Osteoblast (primary cell): ENCODE measurements around the gene SLC24A4. TPM values are rescaled to one million over a fixed set of nuclear protein-coding genes. Genes with fewer than 3 reads are reported as not detected.
A peak's percentile ranks its signal among the peaks of the same experiment; 100 is the strongest.

Source experiments
- DNase-seq: peaks from one replicate; pipeline ENCODE4 v3.0.0; 2011; ENCODE audit warnings: low spot score, mixed read lengths; ENCODE audit not compliant: insufficient read length; ENCODE audit errors: missing footprints
- H2AFZ ChIP-seq: 2 replicates; pipeline ENCODE4 v1.6.0; 2011; ENCODE audit warnings: mild to moderate bottlenecking, low read length
- H3K27ac ChIP-seq: 2 replicates; pipeline ENCODE4 v1.5.1; 2011; ENCODE audit warnings: mild to moderate bottlenecking, low read depth, low read length, moderate library complexity
- H3K27me3 ChIP-seq: 2 replicates; pipeline ENCODE4 v1.6.0; 2012; ENCODE audit warnings: mild to moderate bottlenecking, control low read depth, inconsistent platforms, low read length, moderate library complexity; ENCODE audit not compliant: insufficient read depth
- H3K36me3 ChIP-seq: 2 replicates; pipeline ENCODE4 v1.5.1; 2011; ENCODE audit warnings: mild to moderate bottlenecking, low read length, control low read depth, moderate library complexity; ENCODE audit not compliant: insufficient read depth
- H3K4me1 ChIP-seq: 2 replicates; pipeline ENCODE4 v1.5.1; 2011; ENCODE audit warnings: mild to moderate bottlenecking, low read length, control low read depth, moderate library complexity; ENCODE audit not compliant: insufficient read depth
- H3K4me2 ChIP-seq: 2 replicates; pipeline ENCODE4 v1.6.0; 2011; ENCODE audit warnings: mild to moderate bottlenecking, low read length; ENCODE audit not compliant: insufficient read depth
- H3K4me3 ChIP-seq: fragments of 200-600 bp; sonication (generic); 3 replicates; pipeline ENCODE4 v1.5.1; 2012; ENCODE audit warnings: mild to moderate bottlenecking, low read length, inconsistent platforms; ENCODE audit not compliant: insufficient read depth
- H3K79me2 ChIP-seq: 2 replicates; pipeline ENCODE4 v1.6.0; 2012; ENCODE audit warnings: mild to moderate bottlenecking, low read length, control low read depth, inconsistent platforms; ENCODE audit not compliant: insufficient read depth
- H3K9me3 ChIP-seq: 2 replicates; pipeline ENCODE4 v1.5.1; 2011; ENCODE audit warnings: low read depth, low read length, control low read depth
- H4K20me1 ChIP-seq: 2 replicates; pipeline ENCODE4 v1.6.0; 2012; ENCODE audit warnings: mild to moderate bottlenecking, low read length, control low read depth; ENCODE audit not compliant: insufficient read depth
- CTCF ChIP-seq: IDR thresholded peaks from 2 replicates; pipeline ENCODE4 v1.5.1; 2011; ENCODE audit warnings: mild to moderate bottlenecking, low read depth, low read length, moderate library complexity; ENCODE audit errors: extremely low read depth
- total RNA-seq: library from RNA; depleted of rRNA; stranded (reverse); fragments of >200 nt; gene quantifications from 2 replicates; pipeline ENCODE4 v1.2.3, GENCODE V29; 2012

The SLC24A4 gene
- total RNA-seq, 1 donor: under 0.01 TPM

GRCh38 chr14:92417759-92418158 lies 94.8 kb downstream of the SLC24A4 start:
- Histone ChIP-seq H4K20me1 (no peaks in the 10 kb centered on the region), H3K9me3 (no peaks in the 10 kb centered on the region), H2AFZ (no peak overlapping the region), H3K4me2 (no peak overlapping the region), H3K27me3 (peaks cover 4% of the 10 kb centered on the region), H3K4me1 (peaks cover 11% of the 10 kb centered on the region), H3K79me2 (no peaks in the 10 kb centered on the region), H3K4me3 (no peak overlapping the region), H3K36me3 (no peaks in the 10 kb centered on the region), H3K27ac (no peak overlapping the region)
- no peak for TF ChIP-seq CTCF
- no peak for DNase-seq

- H3K27me3 ChIP-seq: no peaks in the 10 kb centered on the region
- no peaks in the 10 kb centered on the region for H3K36me3 ChIP-seq
- no peak for TF ChIP-seq CTCF
- H3K79me2 ChIP-seq: no peaks in the 10 kb centered on the region
- no peak overlapping the region for H3K27ac ChIP-seq
- no peak for DNase-seq
- peaks cover 4% of the 10 kb centered on the region for H3K9me3 ChIP-seq
- H3K4me3 ChIP-seq: no peak overlapping the region
- H2AFZ ChIP-seq: no peak overlapping the region
- H3K4me1 ChIP-seq: peaks cover 24% of the 10 kb centered on the region
- H4K20me1 ChIP-seq: no peaks in the 10 kb centered on the region
- peak overlapping the region; percentile 34 for H3K4me2 ChIP-seq
These were observed 98.8 kb downstream of the SLC24A4 start for GRCh38 chr14:92421751-92422150.

- DNase-seq: peak; percentile 82
- peak overlapping the region; percentile 43 for H3K27ac ChIP-seq
- no peak overlapping the region for H2AFZ ChIP-seq
These were observed 102.1 kb downstream of the SLC24A4 start for GRCh38 chr14:92425101-92425500.

GRCh38 chr14:92426237-92426636 lies 103.3 kb downstream of the SLC24A4 start:
- peak; percentile 86 for DNase-seq

More at GRCh38 chr14:92425101-92425500, 102.1 kb downstream of the SLC24A4 start:
- Histone ChIP-seq H3K36me3 (no peaks in the 10 kb centered on the region), H3K4me2 (no peak overlapping the region), H3K27me3 (no peaks in the 10 kb centered on the region), H3K9me3 (peaks cover 4% of the 10 kb centered on the region), H3K4me1 (peaks cover 30% of the 10 kb centered on the region), H4K20me1 (no peaks in the 10 kb centered on the region), H3K4me3 (no peak overlapping the region), H3K79me2 (no peaks in the 10 kb centered on the region)
- no peak for TF ChIP-seq CTCF

More at GRCh38 chr14:92426237-92426636, 103.3 kb downstream of the SLC24A4 start:
- H2AFZ ChIP-seq: no peak overlapping the region
- H3K27me3 ChIP-seq: peaks cover 4% of the 10 kb centered on the region
- H3K79me2 ChIP-seq: no peaks in the 10 kb centered on the region
- no peak for TF ChIP-seq CTCF
- no peaks in the 10 kb centered on the region for H3K36me3 ChIP-seq
- no peak overlapping the region for H3K4me3 ChIP-seq
- H4K20me1 ChIP-seq: no peaks in the 10 kb centered on the region
- H3K9me3 ChIP-seq: peaks cover 4% of the 10 kb centered on the region
- peaks cover 30% of the 10 kb centered on the region for H3K4me1 ChIP-seq
- H3K27ac ChIP-seq: no peak overlapping the region
- peak overlapping the region; percentile 1 for H3K4me2 ChIP-seq
